B cell (primary cell): ENCODE data around the gene GSG1L. TPM values are rescaled to one million over a fixed set of nuclear protein-coding genes. Genes with fewer than 3 reads are reported as not detected.

ENCODE experiments used
- ATAC-seq: fragments of 200-7000 bp; cut with Tn5 transposase; one replicate; pipeline ENCODE4 v1.10.0; 2021; ENCODE audit warnings: low read depth, mild to moderate bottlenecking, moderate number of reproducible peaks, moderate library complexity
- CTCF ChIA-PET: fragments of 350-600 bp; sonication (Branson Sonifier 250); formaldehyde crosslinking; loops from one replicate; lab custom pipeline; 2021; ENCODE audit warnings: antibody characterized with exemption, inconsistent platforms; lab: Charles Lee
- POLR2A ChIA-PET: fragments of 350-600 bp; sonication (Branson Sonifier 250); formaldehyde crosslinking; loops from one replicate; lab custom pipeline; 2021; ENCODE audit warnings: antibody characterized with exemption; lab: Charles Lee
- DNase-seq: peaks from one replicate; pipeline ENCODE4 v3.0.0; 2013
- H2AFZ ChIP-seq: 2 replicates; pipeline ENCODE4 v1.6.1; 2012; ENCODE audit warnings: mild to moderate bottlenecking, low read depth, low read length; ENCODE audit not compliant: insufficient read depth, poor library complexity, severe bottlenecking
- H3K27ac ChIP-seq, 2 donors: 1 replicate in 1 of 2; 2 replicates in 1 of 2; pipeline ENCODE4 v1.5.1; 2012 to 2013; ENCODE audit warnings: low read length in 2 of 2, mild to moderate bottlenecking in 2 of 2, moderate library complexity in 1 of 2
- H3K27me3 ChIP-seq, 4 experiments: fragments of 200-600 bp in 1 of 4; sonication (generic) in 1 of 4; replicated peaks in 1 of 4; 1 replicate in 2 of 4; 2 replicates in 2 of 4; pipeline versions ENCODE4 v1.6.1 to v1.7.0; 2013 to 2016; ENCODE audit warnings: low read length in 3 of 4, mild to moderate bottlenecking in 2 of 4, mixed read lengths in 1 of 4, moderate library complexity in 1 of 4; ENCODE audit not compliant: insufficient read depth in 4 of 4, control insufficient read depth in 3 of 4; ENCODE audit errors: control extremely low read depth in 1 of 4
- H3K36me3 ChIP-seq, 2 experiments: replicated peaks in 1 of 2; 1 replicate in 1 of 2; 2 replicates in 1 of 2; pipeline versions ENCODE4 v1.6.1 to v1.7.1; 2013; ENCODE audit warnings: low read length in 1 of 2; ENCODE audit not compliant: insufficient read depth in 2 of 2, control insufficient read depth in 1 of 2; ENCODE audit errors: control extremely low read depth in 1 of 2, extremely low read depth in 1 of 2
- H3K4me1 ChIP-seq, 2 donors: fragments of 200-600 bp in 1 of 2; sonication (generic) in 1 of 2; 1 replicate in 1 of 2; 2 replicates in 1 of 2; pipeline versions ENCODE4 v1.5.1 to v1.6.1; 2013 to 2017; ENCODE audit warnings: low read length in 2 of 2; ENCODE audit not compliant: control insufficient read depth in 2 of 2, insufficient read depth in 2 of 2
- H3K4me2 ChIP-seq: replicated peaks from 2 replicates; pipeline ENCODE3; 2012; ENCODE audit warnings: mild to moderate bottlenecking, low read depth, low read length; ENCODE audit not compliant: poor library complexity, severe bottlenecking
- H3K4me3 ChIP-seq, 5 experiments: fragments of 200-600 bp in 1 of 5; sonication (generic) in 1 of 5; 1 replicate in 3 of 5; 2 replicates in 2 of 5; pipeline versions ENCODE4 v1.5.1 to v1.7.0; 2011 to 2016; ENCODE audit warnings: low read length in 4 of 5, mild to moderate bottlenecking in 4 of 5, low read depth in 2 of 5, control low read depth in 1 of 5, moderate library complexity in 1 of 5; ENCODE audit not compliant: insufficient read depth in 1 of 5; ENCODE audit errors: control extremely low read depth in 1 of 5, extremely low read depth in 1 of 5
- H3K79me2 ChIP-seq: fragments of 200-600 bp; sonication (generic); one replicate; pipeline ENCODE4 v1.6.0; 2016; ENCODE audit warnings: low read length; ENCODE audit not compliant: control insufficient read depth, insufficient read depth
- H3K9ac ChIP-seq: fragments of 200-600 bp; sonication (generic); 2 replicates; pipeline ENCODE4 v1.6.1; 2017; ENCODE audit warnings: mild to moderate bottlenecking, low read length, moderate library complexity
- H3K9me3 ChIP-seq, 3 donors: one replicate each; pipeline versions ENCODE4 v1.6.1 to v1.7.1; 2013; ENCODE audit warnings: low read length in 2 of 3; ENCODE audit not compliant: control insufficient read depth in 2 of 3, insufficient read depth in 1 of 3; ENCODE audit errors: control extremely low read depth in 1 of 3
- H4K20me1 ChIP-seq: 2 replicates; pipeline ENCODE4 v1.6.0; 2012; ENCODE audit warnings: mild to moderate bottlenecking, low read length; ENCODE audit not compliant: insufficient read depth, control insufficient read depth, poor library complexity, severe bottlenecking
- H3K27ac Mint-ChIP-seq: one replicate; pipeline ENCODE4 v1.8.0; 2021; ENCODE audit warnings: mixed read lengths
- H3K27me3 Mint-ChIP-seq: one replicate; pipeline ENCODE4 v1.8.0; 2021; ENCODE audit warnings: mixed read lengths
- H3K4me1 Mint-ChIP-seq: one replicate; pipeline ENCODE4 v1.8.0; 2021; ENCODE audit warnings: mixed read lengths
- H3K4me3 Mint-ChIP-seq: one replicate; pipeline ENCODE4 v1.8.0; 2021; ENCODE audit warnings: mixed read lengths
- H3K9me3 Mint-ChIP-seq: one replicate; pipeline ENCODE4 v1.8.0; 2022; ENCODE audit warnings: mixed read lengths; ENCODE audit not compliant: insufficient read depth
- EZH2 ChIP-seq: IDR thresholded peaks from 2 replicates; pipeline ENCODE4 v1.6.1; 2012; ENCODE audit warnings: borderline replicate concordance, low read depth, mild to moderate bottlenecking, moderate library complexity, low read length; ENCODE audit not compliant: insufficient read depth, poor library complexity, severe bottlenecking
- WGBS: methylation state at CpG from one replicate; pipeline ENCODE4 v1.1.5; 2013; ENCODE audit warnings: missing lambda C conversion rate; ENCODE audit not compliant: insufficient coverage; 5-methylcytosine and 5-hydroxymethylcytosine counted together
- intact Hi-C: fragments of 100-400 bp; cut with micrococcal nuclease; formaldehyde crosslinking; loops from one replicate; pipeline ENCODE4 v1.10.0; 2022
- polyA plus RNA-seq: library from polyadenylated mRNA; depleted of rRNA; stranded (reverse); fragments of >200 nt; gene quantifications from 2 replicates; pipeline ENCODE4 v1.2.3, GENCODE V29; 2012
- total RNA-seq, 2 donors: library from RNA; stranded (reverse); fragments of 120-200 nt in 1 of 2; gene quantifications; 1 replicate in 1 of 2; 2 replicates in 1 of 2; pipeline versions ENCODE4 v1.2.3 to v1.2.4, GENCODE V29; 2013 to 2022
- TF ChIP-seq, protein P1 (sequence below): fragments of 200-600 bp; IDR thresholded peaks from one replicate; pipeline ENCODE4 v1.8.0; 2022; ENCODE audit warnings: antibody characterized with exemption, mild to moderate bottlenecking

The GSG1L gene
- total and polyA plus RNA-seq, 2 donors (not counting 1 experiment from before 2014, with no cell fraction given) = 0.01 TPM; not detected in 1

- no peaks in the 10 kb centered on the region for H3K79me2 ChIP-seq
- peaks cover 0 to 3% (median 0%) of the 10 kb centered on the region in 4 experiments for H3K27me3 ChIP-seq
- H3K4me1 Mint-ChIP-seq = no peaks in the 10 kb centered on the region
- H3K27ac Mint-ChIP-seq = no peak overlapping the region
- no peaks in the 10 kb centered on the region for H3K9me3 ChIP-seq
- intact Hi-C loops = no loop called here
- no peak overlapping the region for H3K27ac ChIP-seq
- ChIA-PET POLR2A (no interaction called here), CTCF (no interaction called here)
- no peak overlapping the region for H3K9ac ChIP-seq
- H3K4me3 Mint-ChIP-seq = no peak overlapping the region
- WGBS = 87% methylated on average over 2 of the region's 7 CpGs
- H3K36me3 ChIP-seq = no peaks in the 10 kb centered on the region
- H3K9me3 Mint-ChIP-seq = no peaks in the 10 kb centered on the region
- H4K20me1 ChIP-seq = no peaks in the 10 kb centered on the region
- no peak overlapping the region for H3K4me2 ChIP-seq
- H3K27me3 Mint-ChIP-seq = peaks cover 32% of the 10 kb centered on the region
- ATAC-seq = no peak
- no peak for DNase-seq
- H3K4me1 ChIP-seq = no peaks in the 10 kb centered on the region
- H3K4me3 ChIP-seq = no peak overlapping the region
- no peak overlapping the region for H2AFZ ChIP-seq
- TF ChIP-seq, protein P1, sequence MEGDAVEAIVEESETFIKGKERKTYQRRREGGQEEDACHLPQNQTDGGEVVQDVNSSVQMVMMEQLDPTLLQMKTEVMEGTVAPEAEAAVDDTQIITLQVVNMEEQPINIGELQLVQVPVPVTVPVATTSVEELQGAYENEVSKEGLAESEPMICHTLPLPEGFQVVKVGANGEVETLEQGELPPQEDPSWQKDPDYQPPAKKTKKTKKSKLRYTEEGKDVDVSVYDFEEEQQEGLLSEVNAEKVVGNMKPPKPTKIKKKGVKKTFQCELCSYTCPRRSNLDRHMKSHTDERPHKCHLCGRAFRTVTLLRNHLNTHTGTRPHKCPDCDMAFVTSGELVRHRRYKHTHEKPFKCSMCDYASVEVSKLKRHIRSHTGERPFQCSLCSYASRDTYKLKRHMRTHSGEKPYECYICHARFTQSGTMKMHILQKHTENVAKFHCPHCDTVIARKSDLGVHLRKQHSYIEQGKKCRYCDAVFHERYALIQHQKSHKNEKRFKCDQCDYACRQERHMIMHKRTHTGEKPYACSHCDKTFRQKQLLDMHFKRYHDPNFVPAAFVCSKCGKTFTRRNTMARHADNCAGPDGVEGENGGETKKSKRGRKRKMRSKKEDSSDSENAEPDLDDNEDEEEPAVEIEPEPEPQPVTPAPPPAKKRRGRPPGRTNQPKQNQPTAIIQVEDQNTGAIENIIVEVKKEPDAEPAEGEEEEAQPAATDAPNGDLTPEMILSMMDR = no peak
- no peak for TF ChIP-seq EZH2
Observed at GRCh38 chr16:27947696-27948095, 115.8 kb downstream of the GSG1L start.

DNA sequence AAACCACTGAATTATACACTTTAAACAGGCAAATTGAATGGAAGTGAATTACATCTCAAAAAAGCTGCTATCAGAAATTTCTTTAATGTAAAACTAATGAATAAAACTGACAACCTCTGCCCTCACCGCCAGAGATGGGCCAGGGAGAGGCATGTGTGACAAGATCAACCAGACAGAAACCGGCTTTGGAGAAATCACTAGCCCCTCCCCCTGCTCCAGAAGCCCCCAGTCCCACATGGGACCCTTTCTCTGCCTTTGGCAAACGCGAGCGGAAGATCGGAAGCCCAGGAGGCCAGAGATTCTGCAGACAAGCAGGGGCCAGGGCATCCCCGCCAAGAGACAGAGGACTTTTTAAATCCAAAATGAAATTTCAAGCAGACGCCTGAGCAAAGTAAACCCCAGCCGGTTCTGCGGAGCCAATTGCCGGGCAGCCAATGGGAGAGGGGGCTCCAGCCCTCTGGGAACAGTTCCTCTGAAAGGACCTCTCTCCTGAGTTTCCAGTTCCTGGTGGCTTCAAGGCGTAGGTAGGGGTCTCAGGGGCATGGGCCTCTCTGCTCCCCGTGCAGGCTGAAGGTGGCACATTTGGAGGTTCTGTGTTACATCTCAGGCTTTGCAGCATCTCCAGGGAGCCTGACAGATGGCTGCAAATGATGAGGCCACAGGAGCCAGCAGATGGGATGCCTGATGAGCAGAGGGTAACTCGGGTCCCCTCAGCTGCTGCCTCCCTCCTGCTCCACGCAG lies 118.1 kb downstream of the GSG1L start:
- no peak for ATAC-seq
- H3K9me3 ChIP-seq = no peaks in the 10 kb centered on the region
- H4K20me1 ChIP-seq = no peaks in the 10 kb centered on the region
- ChIA-PET POLR2A (no interaction called here), CTCF (no interaction called here)
- no peaks in the 10 kb centered on the region for H3K4me1 ChIP-seq
- TF ChIP-seq, protein P1 = no peak
- no peak for TF ChIP-seq EZH2
- no peak overlapping the region for H3K9ac ChIP-seq
- 64% methylated on average over 14 of the region's 15 CpGs for WGBS
- no peak overlapping the region for H3K27ac ChIP-seq
- peaks cover 13% of the 10 kb centered on the region for H3K27me3 Mint-ChIP-seq
- no peak overlapping the region for H3K27ac Mint-ChIP-seq
- DNase-seq = no peak
- no peaks in the 10 kb centered on the region for H3K4me1 Mint-ChIP-seq
- no peaks in the 10 kb centered on the region for H3K27me3 ChIP-seq
- H3K4me2 ChIP-seq = no peak overlapping the region
- H3K4me3 ChIP-seq = no peak overlapping the region
- H3K79me2 ChIP-seq = no peaks in the 10 kb centered on the region
- H3K9me3 Mint-ChIP-seq = no peaks in the 10 kb centered on the region
- H3K36me3 ChIP-seq = no peaks in the 10 kb centered on the region
- no peak overlapping the region for H3K4me3 Mint-ChIP-seq
- H2AFZ ChIP-seq = no peak overlapping the region
- intact Hi-C loops = no loop called here
